HG03565 (cell line): ENCODE results near the gene NFIA.

Source experiments
- ATAC-seq: cut with Tn5 transposase; IDR thresholded peaks from one replicate; pipeline ENCODE4 v1.9.1; 2021; ENCODE audit warnings: mild to moderate bottlenecking, moderate library complexity; ENCODE audit not compliant: unreplicated experiment

NFIA gene

GRCh38 chr1:61207416-61207815 lies 125.1 kb downstream of the NFIA start:
- ATAC-seq: no peak

- ATAC-seq: no peak
Measured at GRCh38 chr1:61208172-61208571, 125.8 kb downstream of the NFIA start.

GRCh38 chr1:61208831-61209230 lies 126.5 kb downstream of the NFIA start:
- ATAC-seq: no peak

GRCh38 chr1:61210435-61211154 lies 128.2 kb downstream of the NFIA start:
- no peak for ATAC-seq

- no peak for ATAC-seq
Measured at GRCh38 chr1:61213245-61214011, 131.1 kb downstream of the NFIA start.

- no peak for ATAC-seq
Measured at GRCh38 chr1:61215119-61215518, 132.8 kb downstream of the NFIA start.

GRCh38 chr1:61215676-61216289 lies 133.4 kb downstream of the NFIA start:
- no peak for ATAC-seq

- ATAC-seq: no peak
Measured at GRCh38 chr1:61220536-61220935, 138.2 kb downstream of the NFIA start.

GRCh38 chr1:61221642-61222041 lies 139.3 kb downstream of the NFIA start:
- no peak for ATAC-seq

GRCh38 chr1:61222240-61222639 lies 139.9 kb downstream of the NFIA start:
- ATAC-seq: no peak

GRCh38 chr1:61223140-61223539 lies 140.8 kb downstream of the NFIA start:
- ATAC-seq: no peak

GRCh38 chr1:61224609-61225008 lies 142.2 kb downstream of the NFIA start:
- ATAC-seq: no peak

- ATAC-seq: no peak
Measured at GRCh38 chr1:61225478-61225877, 143.1 kb downstream of the NFIA start.

GRCh38 chr1:61226791-61227567 lies 144.6 kb downstream of the NFIA start:
- no peak for ATAC-seq

GRCh38 chr1:61227857-61228550 lies 145.6 kb downstream of the NFIA start:
- no peak for ATAC-seq

GRCh38 chr1:61230523-61230922 lies 148.2 kb downstream of the NFIA start:
- no peak for ATAC-seq

GRCh38 chr1:61231795-61232194 lies 149.4 kb downstream of the NFIA start:
- no peak for ATAC-seq

GRCh38 chr1:61233121-61233660 lies 150.8 kb downstream of the NFIA start:
- ATAC-seq: no peak

GRCh38 chr1:61234587-61234919 lies 152.2 kb downstream of the NFIA start:
- ATAC-seq: no peak

GRCh38 chr1:61237147-61237546 lies 154.8 kb downstream of the NFIA start:
- ATAC-seq: no peak
